Stimulated activated CD4-positive, alpha-beta T cell treated with anti-CD3 and anti-CD28 coated beads, Interleukin-2, amount 100 ng/mL, for 48 hours (primary cell): ENCODE results near the gene COX19.
A peak's percentile ranks its signal among the peaks of the same experiment; 100 is the strongest.

Experiments
- DNase-seq, 2 donors: peaks; one replicate each; pipeline ENCODE4 v3.0.0-alpha.2; 2020

Gene COX19

GRCh38 chr7:974820-975681 lies at the start of gene COX19:
TSS of gene COX19 (minus strand) at chr7:975549. CDS start at chr7:975509, 40 bp downstream.
- peak; percentile 91 to 93 for DNase-seq

- no peak for DNase-seq
Measured at GRCh38 chr7:1024331-1024841, 49.0 kb upstream of the COX19 start.

- DNase-seq, result no peak
Measured at GRCh38 chr7:1022801-1023465, 47.6 kb upstream of the COX19 start.

- DNase-seq, result no peak
Measured at GRCh38 chr7:1022356-1022755, 47.0 kb upstream of the COX19 start.

- DNase-seq, result no peak
Measured at GRCh38 chr7:1021931-1022330, 46.6 kb upstream of the COX19 start.

GRCh38 chr7:1021366-1021765 lies 46.0 kb upstream of the COX19 start:
- DNase-seq, result no peak

- DNase-seq, result no peak
Measured at GRCh38 chr7:1020849-1021251, 45.5 kb upstream of the COX19 start.

- no peak for DNase-seq
Measured at GRCh38 chr7:1019789-1020610, 44.7 kb upstream of the COX19 start.

GRCh38 chr7:1019255-1019785 lies 44.0 kb upstream of the COX19 start:
- DNase-seq, result no peak

- no peak for DNase-seq
Measured at GRCh38 chr7:1018334-1018695, 43.0 kb upstream of the COX19 start.

GRCh38 chr7:1017586-1018333 lies 42.4 kb upstream of the COX19 start:
- DNase-seq, result no peak

GRCh38 chr7:1016577-1017531 lies 41.5 kb upstream of the COX19 start:
- DNase-seq, result no peak

GRCh38 chr7:1015196-1016121 lies 40.1 kb upstream of the COX19 start:
- DNase-seq, result no peak

- DNase-seq, result no peak
Measured at GRCh38 chr7:1014681-1015080, 39.3 kb upstream of the COX19 start.

GRCh38 chr7:1013581-1013980 lies 38.2 kb upstream of the COX19 start:
- DNase-seq, result no peak

- no peak for DNase-seq
Measured at GRCh38 chr7:1012716-1013095, 37.4 kb upstream of the COX19 start.

GRCh38 chr7:1012004-1012715 lies 36.8 kb upstream of the COX19 start:
- no peak for DNase-seq

- no peak for DNase-seq
Measured at GRCh38 chr7:1011297-1012003, 36.1 kb upstream of the COX19 start.

- no peak for DNase-seq
Measured at GRCh38 chr7:1010226-1010625, 34.9 kb upstream of the COX19 start.
